ENCODE measurements around the gene C1R. TPM values are rescaled to one million over a fixed set of nuclear protein-coding genes. Genes with fewer than 3 reads are reported as not detected.

C1R gene
- total RNA-seq, 2 donors from 2014 or later = 191 to 467 TPM

GRCh38 chr12:7100239-7100638 lies 8.0 kb upstream of the C1R start:
- Histone ChIP-seq H3K27ac (no peak overlapping the region), H3K9me3 (no peaks in the 10 kb centered on the region), H3K36me3 (peaks cover 5% of the 10 kb centered on the region), H3K4me1 (no peaks in the 10 kb centered on the region), H3K27me3 (no peaks in the 10 kb centered on the region), H3K4me3 (no peak overlapping the region)
- TF ChIP-seq CTCF (IDR thresholded peaks at IDR 0.05) = no peak
- DNase-seq (ENCODE audit: low spot score) = no peak

- Histone ChIP-seq H3K4me3 (no peak overlapping the region), H3K4me1 (no peaks in the 10 kb centered on the region), H3K36me3 (peaks cover 5% of the 10 kb centered on the region), H3K9me3 (no peaks in the 10 kb centered on the region), H3K27ac (no peak overlapping the region), H3K27me3 (no peaks in the 10 kb centered on the region)
- no peak for TF ChIP-seq CTCF (IDR thresholded peaks at IDR 0.05)
- DNase-seq (ENCODE audit: low spot score) = no peak
These were observed 7.2 kb upstream of the C1R start for GRCh38 chr12:7099290-7099996.

GRCh38 chr12:7096979-7097378 lies 4.7 kb upstream of the C1R start:
- TF ChIP-seq CTCF (IDR thresholded peaks at IDR 0.05) = no peak
- Histone ChIP-seq H3K27ac (no peak overlapping the region), H3K4me3 (no peak overlapping the region), H3K27me3 (no peaks in the 10 kb centered on the region), H3K9me3 (no peaks in the 10 kb centered on the region), H3K36me3 (peaks cover 5% of the 10 kb centered on the region), H3K4me1 (peaks cover 0 to 11% of the 10 kb centered on the region in 2 donors)
- no peak for DNase-seq (ENCODE audit: low spot score)

- no peak overlapping the region for H3K4me3 ChIP-seq
- peaks cover 5% of the 10 kb centered on the region for H3K36me3 ChIP-seq
- H3K4me1 ChIP-seq = peaks cover 0 to 18% of the 10 kb centered on the region in 2 donors
- no peaks in the 10 kb centered on the region for H3K9me3 ChIP-seq
- H3K27me3 ChIP-seq = no peaks in the 10 kb centered on the region
- TF ChIP-seq CTCF (IDR thresholded peaks at IDR 0.05) = no peak
- DNase-seq (ENCODE audit: low spot score) = no peak
- no peak overlapping the region for H3K27ac ChIP-seq
These were observed 4.0 kb upstream of the C1R start for GRCh38 chr12:7096006-7096932.

GRCh38 chr12:7093892-7094291 lies 1.6 kb upstream of the C1R start:
- Histone ChIP-seq H3K27me3 (no peaks in the 10 kb centered on the region), H3K27ac (no peak overlapping the region), H3K4me3 (no peak overlapping the region), H3K4me1 (peaks cover 0 to 32% of the 10 kb centered on the region in 2 donors), H3K36me3 (no peaks in the 10 kb centered on the region), H3K9me3 (no peaks in the 10 kb centered on the region)
- no peak for TF ChIP-seq CTCF (IDR thresholded peaks at IDR 0.05)
- no peak for DNase-seq (ENCODE audit: low spot score)

Data from right atrium auricular region (tissue), 2 donors.